ENCODE data around the gene RNH1. TPM values are rescaled to one million over a fixed set of nuclear protein-coding genes. Genes with fewer than 3 reads are reported as not detected.

Gene RNH1
- total RNA-seq, 4 donors from 2014 or later = 191 to 259 (median 231) TPM

DNA sequence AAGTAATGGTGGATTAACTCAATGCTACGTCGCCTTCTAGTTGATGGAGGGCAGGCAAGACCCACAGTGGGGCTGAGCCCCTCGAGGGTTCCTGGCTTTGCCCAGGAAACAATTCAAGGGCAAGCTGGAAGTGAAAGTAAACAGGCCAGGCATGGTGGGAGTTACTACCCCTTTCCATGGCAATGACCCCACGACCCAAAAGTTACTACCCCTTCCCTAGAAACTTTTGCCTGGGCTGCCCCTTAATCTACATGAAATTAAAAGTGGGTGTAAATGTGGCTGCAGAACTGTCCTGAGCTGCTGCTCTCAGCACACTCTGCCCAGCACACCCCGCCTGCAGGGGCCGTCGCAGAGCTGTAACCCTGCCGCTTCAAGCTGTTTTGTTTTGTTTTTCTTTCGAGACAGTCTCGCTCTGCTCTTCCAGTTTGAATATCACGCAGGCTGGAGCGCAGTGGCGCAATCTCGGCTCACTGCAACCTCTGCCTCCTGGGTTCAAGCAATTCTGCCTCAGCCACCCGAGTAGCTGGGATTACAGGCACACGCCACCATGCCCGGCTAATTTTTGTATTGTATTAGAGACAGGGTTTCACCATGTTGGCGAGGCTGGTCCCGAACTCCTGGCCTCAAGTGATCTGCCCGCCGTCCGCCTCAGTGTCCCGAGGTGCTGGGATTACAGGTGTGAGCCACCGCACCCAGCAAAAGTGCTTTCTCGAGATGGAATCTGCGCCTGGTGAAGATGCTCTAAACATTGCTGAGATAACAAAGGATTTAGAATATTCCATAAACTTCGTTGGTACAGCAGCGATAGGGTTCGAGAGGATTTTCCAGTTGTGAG is 5.9 kb upstream of the RNH1 start:
- TF ChIP-seq, protein P1, sequence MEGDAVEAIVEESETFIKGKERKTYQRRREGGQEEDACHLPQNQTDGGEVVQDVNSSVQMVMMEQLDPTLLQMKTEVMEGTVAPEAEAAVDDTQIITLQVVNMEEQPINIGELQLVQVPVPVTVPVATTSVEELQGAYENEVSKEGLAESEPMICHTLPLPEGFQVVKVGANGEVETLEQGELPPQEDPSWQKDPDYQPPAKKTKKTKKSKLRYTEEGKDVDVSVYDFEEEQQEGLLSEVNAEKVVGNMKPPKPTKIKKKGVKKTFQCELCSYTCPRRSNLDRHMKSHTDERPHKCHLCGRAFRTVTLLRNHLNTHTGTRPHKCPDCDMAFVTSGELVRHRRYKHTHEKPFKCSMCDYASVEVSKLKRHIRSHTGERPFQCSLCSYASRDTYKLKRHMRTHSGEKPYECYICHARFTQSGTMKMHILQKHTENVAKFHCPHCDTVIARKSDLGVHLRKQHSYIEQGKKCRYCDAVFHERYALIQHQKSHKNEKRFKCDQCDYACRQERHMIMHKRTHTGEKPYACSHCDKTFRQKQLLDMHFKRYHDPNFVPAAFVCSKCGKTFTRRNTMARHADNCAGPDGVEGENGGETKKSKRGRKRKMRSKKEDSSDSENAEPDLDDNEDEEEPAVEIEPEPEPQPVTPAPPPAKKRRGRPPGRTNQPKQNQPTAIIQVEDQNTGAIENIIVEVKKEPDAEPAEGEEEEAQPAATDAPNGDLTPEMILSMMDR (IDR thresholded peaks at IDR 0.05) = no peak
- TF ChIP-seq POLR2A (IDR thresholded peaks at IDR 0.05) = no peak
- Histone ChIP-seq H3K36me3 (peaks cover 5 to 6% of the 10 kb centered on the region in 2 donors), H3K4me1 (peaks cover 1 to 2% of the 10 kb centered on the region in 2 donors), H3K27ac (no peak overlapping the region), H3K27me3 (no peaks in the 10 kb centered on the region), H3K4me3 (replicated peaks in 1 of 3) (no peak overlapping the region), H3K9me3 (no peaks in the 10 kb centered on the region)
- intact Hi-C loops (cut with DNase I) = no loop called here
- WGBS, 2 donors = 94% methylated on average over 29 of the region's 29 CpGs
- no peak for DNase-seq

DNA sequence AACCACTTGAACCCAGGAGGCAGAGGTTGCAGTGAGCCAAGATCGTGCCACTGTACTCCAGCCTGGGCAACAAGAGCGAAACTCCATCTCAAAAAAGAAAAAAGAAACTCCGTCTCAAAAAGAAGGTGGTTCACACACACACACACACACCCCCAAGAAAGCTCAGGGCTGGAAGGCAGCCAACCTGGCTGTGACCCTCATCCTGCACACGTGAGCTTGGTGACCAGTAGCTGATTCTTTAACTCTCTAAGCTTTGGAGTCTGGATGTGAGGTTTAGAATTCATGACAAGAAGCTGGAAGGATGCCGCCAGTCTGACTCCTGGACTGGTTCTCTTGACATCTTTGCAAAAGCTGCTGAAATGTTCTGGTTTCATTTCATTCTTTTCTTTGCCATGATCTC is 1.9 kb upstream of the RNH1 start:
- Histone ChIP-seq H3K4me1 (peaks cover 26 to 27% of the 10 kb centered on the region in 2 donors), H3K9me3 (no peaks in the 10 kb centered on the region), H3K27me3 (no peaks in the 10 kb centered on the region), H3K4me3 (replicated peaks in 1 of 3) (no peak overlapping the region), H3K27ac (no peak overlapping the region), H3K36me3 (peaks cover 5 to 6% of the 10 kb centered on the region in 2 donors)
- no peak for DNase-seq
- TF ChIP-seq, protein P1 (IDR thresholded peaks at IDR 0.05) = no peak
- no peak for TF ChIP-seq POLR2A (IDR thresholded peaks at IDR 0.05)
- intact Hi-C loops (cut with DNase I) = loop anchor here (10.0 kb wide), 1 partner anchor 304 kb away; the partner anchor contains the start of genes BET1L and RIC8A
- WGBS, 2 donors = 84 to 91% methylated on average over 5 of the region's 5 CpGs

DNA sequence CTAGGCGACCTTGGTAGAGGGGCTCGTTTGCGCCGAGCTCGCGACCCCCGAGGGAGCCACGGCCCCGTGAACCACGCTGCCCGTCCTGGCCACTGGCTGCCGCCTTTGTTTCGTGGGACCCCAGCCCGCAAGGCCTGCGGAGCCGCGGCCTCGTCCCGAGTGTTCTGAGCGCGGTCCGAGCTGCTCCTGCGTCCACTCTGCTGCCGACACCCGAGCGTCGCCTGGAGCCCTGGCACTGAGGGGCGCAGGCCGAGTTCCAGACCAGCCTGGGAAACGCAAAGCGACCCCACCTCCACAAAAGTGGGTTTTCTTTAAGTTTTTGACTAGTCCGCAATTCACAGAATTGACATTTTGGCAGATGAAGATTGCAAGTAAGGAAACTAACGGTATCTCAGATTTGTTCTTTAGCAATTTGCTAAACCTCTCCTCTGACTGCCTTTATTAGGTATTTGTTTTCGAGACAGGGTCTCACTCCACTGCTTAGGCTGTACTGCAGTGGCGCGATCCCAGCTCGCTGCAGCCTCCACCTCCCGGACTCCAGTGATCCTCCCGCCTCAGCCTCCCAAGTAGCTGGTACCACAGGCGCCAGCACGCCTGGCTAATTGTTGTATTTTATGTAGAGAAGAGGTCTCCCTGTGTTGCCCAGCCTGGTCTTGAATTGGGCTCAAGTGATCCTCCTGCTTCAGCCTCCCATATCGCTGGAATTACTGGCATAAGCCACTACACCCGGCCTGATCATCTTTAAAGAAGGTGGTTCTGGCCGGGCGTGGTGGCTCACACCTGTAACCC is 879 bp upstream of the RNH1 start:
- Histone ChIP-seq H3K27ac (peak overlapping the region in 1 of 3 donors; percentile 99), H3K9me3 (no peaks in the 10 kb centered on the region), H3K36me3 (peaks cover 5 to 6% of the 10 kb centered on the region in 2 donors), H3K27me3 (no peaks in the 10 kb centered on the region), H3K4me1 (peaks cover 31 to 37% of the 10 kb centered on the region in 2 donors), H3K4me3 (replicated peaks in 1 of 3) (peak overlapping the region; percentile 9 to 94 (median 40))
- TF ChIP-seq, protein P1 (IDR thresholded peaks at IDR 0.05) = no peak
- TF ChIP-seq POLR2A (IDR thresholded peaks at IDR 0.05) = no peak
- intact Hi-C loops (cut with DNase I) = loop anchor here (10.0 kb wide), 1 partner anchor 303 kb away; the partner anchor contains the start of genes BET1L and RIC8A
- no peak for DNase-seq
- WGBS, 2 donors = 44 to 62% methylated on average over 30 to 39 of the region's 45 CpGs

DNA sequence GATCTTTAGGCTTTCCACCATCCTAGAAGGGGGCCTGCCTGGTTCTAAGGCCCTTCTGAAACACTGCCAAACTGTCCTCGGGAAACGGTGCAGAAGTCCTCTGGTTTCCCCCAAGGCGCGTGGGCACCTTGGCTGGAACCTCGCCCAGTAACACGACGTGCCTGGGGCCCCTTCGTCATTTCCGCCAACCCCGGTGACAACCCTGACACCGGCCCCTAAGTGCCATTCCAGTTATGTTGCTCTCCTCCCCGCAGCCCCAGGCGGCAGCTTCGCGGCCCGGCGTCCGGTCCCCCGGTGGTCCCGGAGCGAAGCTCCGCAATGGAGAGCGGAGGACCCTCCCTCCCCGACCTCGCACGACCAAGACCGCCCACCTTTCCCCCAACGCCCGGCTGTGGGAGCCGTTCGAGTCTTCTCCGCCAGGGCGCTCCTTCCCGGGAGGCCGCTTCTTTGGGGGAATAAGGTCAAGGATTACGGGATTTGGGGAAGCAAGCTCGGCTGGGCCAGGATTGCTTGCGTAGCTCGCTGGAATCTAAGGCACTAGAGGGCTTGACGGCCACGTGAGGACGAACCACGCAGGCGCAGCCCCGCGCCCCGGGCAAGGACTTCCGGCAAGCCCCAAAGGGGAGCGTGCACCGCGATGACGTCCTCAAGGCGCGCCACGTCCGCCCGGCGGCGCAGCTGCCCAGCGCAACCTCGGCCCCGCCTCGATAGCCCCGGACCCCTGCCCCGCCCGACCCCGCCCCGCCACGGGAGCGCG is 626 bp downstream of the RNH1 start:
- Histone ChIP-seq H3K27ac (peak overlapping the region; percentile 97 to 99 (median 97)), H3K4me1 (peaks cover 31 to 44% of the 10 kb centered on the region in 2 donors), H3K9me3 (no peaks in the 10 kb centered on the region), H3K36me3 (peaks cover 7 to 9% of the 10 kb centered on the region in 2 donors), H3K27me3 (no peaks in the 10 kb centered on the region), H3K4me3 (replicated peaks in 1 of 3) (peak overlapping the region; percentile 77 to 94 (median 89))
- intact Hi-C loops (cut with DNase I) = loop anchor here (10.0 kb wide), 1 partner anchor 302 kb away; the partner anchor contains the start of genes BET1L and RIC8A
- peak; percentile 43 to 78 for TF ChIP-seq POLR2A (IDR thresholded peaks at IDR 0.05)
- TF ChIP-seq, protein P1 (IDR thresholded peaks at IDR 0.05) = peak in 1 of 6 experiments; percentile 6
- WGBS, 2 donors = 0 to 1% methylated on average over 29 to 31 of the region's 71 CpGs
- peak; percentile 97 to 98 for DNase-seq

All from thyroid gland (tissue), 4 donors.